HG02610 (cell line): ENCODE data around the gene EPHA6.
"Not testable (repeated sequence)": the region's sequence is repeated elsewhere in the genome, so short reads cannot be mapped to it uniquely, and the experiment has no call there.

Experiments used
- ATAC-seq: cut with Tn5 transposase; IDR thresholded peaks from one replicate; pipeline ENCODE4 v1.9.1; 2021; ENCODE audit warnings: mild to moderate bottlenecking, moderate library complexity; ENCODE audit not compliant: unreplicated experiment

EPHA6 gene

GRCh38 chr3:97409612-97410011 is 595.2 kb downstream of the EPHA6 start:
- ATAC-seq = no peak

- ATAC-seq = no peak
Observed at GRCh38 chr3:97421565-97421964, 607.2 kb downstream of the EPHA6 start.

GRCh38 chr3:97425002-97425401 is 610.6 kb downstream of the EPHA6 start:
- ATAC-seq = no peak

GRCh38 chr3:97430601-97431000 is 616.2 kb downstream of the EPHA6 start:
- ATAC-seq = no peak

- no peak for ATAC-seq
Observed at GRCh38 chr3:97432914-97433313, 618.5 kb downstream of the EPHA6 start.

- ATAC-seq = no peak
Observed at GRCh38 chr3:97438131-97438530, 623.7 kb downstream of the EPHA6 start.

GRCh38 chr3:97439373-97439772 is 625.0 kb downstream of the EPHA6 start:
- no peak for ATAC-seq

GRCh38 chr3:97464035-97464434 is 649.6 kb downstream of the EPHA6 start:
- ATAC-seq = no peak

GRCh38 chr3:97470481-97470880 is 656.1 kb downstream of the EPHA6 start:
- no peak for ATAC-seq

GRCh38 chr3:97479740-97480139 is 665.3 kb downstream of the EPHA6 start:
- ATAC-seq = no peak

GRCh38 chr3:97480696-97481289 is 666.4 kb downstream of the EPHA6 start:
- not testable (repeated sequence) for ATAC-seq

- no peak for ATAC-seq
Observed at GRCh38 chr3:97481416-97481815, 667.0 kb downstream of the EPHA6 start.

GRCh38 chr3:97485206-97485605 is 670.8 kb downstream of the EPHA6 start:
- ATAC-seq = no peak

GRCh38 chr3:97487587-97487986 is 673.2 kb downstream of the EPHA6 start:
- no peak for ATAC-seq

- no peak for ATAC-seq
Observed at GRCh38 chr3:97488741-97489140, 674.3 kb downstream of the EPHA6 start.

GRCh38 chr3:97495896-97496295 is 681.5 kb downstream of the EPHA6 start:
- no peak for ATAC-seq

GRCh38 chr3:97497138-97497537 is 682.7 kb downstream of the EPHA6 start:
- no peak for ATAC-seq

- no peak for ATAC-seq
Observed at GRCh38 chr3:97504463-97504862, 690.1 kb downstream of the EPHA6 start.

- no peak for ATAC-seq
Observed at GRCh38 chr3:97510795-97511194, 696.4 kb downstream of the EPHA6 start.

GRCh38 chr3:97515076-97515475 is 700.7 kb downstream of the EPHA6 start:
- ATAC-seq = no peak

GRCh38 chr3:97530691-97531090 is 716.3 kb downstream of the EPHA6 start:
- ATAC-seq = no peak

- ATAC-seq = not testable (repeated sequence)
Observed at GRCh38 chr3:97547573-97547972, 733.2 kb downstream of the EPHA6 start.

GRCh38 chr3:97550408-97550807 is 736.0 kb downstream of the EPHA6 start:
- no peak for ATAC-seq
